ENCODE measurements around the gene MVK. TPM values are rescaled to one million over a fixed set of nuclear protein-coding genes. Genes with fewer than 3 reads are reported as not detected.

Gene MVK
- total and polyA plus RNA-seq, 8 donors: 1.2 to 22.8 (median 13.8) TPM

DNA sequence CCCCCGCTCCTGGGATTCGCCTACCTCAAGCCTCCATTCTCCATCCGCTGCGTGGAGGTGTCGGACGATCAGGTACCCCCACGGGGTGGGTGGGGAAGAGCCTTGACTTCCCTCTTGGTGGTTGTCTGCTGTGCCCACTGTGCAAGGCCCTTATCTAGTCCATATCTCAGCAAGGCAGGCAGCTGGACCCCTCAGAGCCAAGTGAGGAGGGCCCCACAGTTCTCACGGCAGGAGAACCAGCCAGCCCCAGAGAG lies 40.2 kb upstream of the MVK start:
- Histone ChIP-seq H3K27me3 (no peaks in the 10 kb centered on the region), H3K9me3 (no peaks in the 10 kb centered on the region), H3K4me1 (no peaks in the 10 kb centered on the region), H3K4me3 (no peak overlapping the region), H3K27ac (no peak overlapping the region), H3K36me3 (peaks cover 30 to 97% (median 89%) of the 10 kb centered on the region in 4 donors)
- no peak for TF ChIP-seq POLR2A (IDR thresholded peaks at IDR 0.05)
- TF ChIP-seq, protein P1, sequence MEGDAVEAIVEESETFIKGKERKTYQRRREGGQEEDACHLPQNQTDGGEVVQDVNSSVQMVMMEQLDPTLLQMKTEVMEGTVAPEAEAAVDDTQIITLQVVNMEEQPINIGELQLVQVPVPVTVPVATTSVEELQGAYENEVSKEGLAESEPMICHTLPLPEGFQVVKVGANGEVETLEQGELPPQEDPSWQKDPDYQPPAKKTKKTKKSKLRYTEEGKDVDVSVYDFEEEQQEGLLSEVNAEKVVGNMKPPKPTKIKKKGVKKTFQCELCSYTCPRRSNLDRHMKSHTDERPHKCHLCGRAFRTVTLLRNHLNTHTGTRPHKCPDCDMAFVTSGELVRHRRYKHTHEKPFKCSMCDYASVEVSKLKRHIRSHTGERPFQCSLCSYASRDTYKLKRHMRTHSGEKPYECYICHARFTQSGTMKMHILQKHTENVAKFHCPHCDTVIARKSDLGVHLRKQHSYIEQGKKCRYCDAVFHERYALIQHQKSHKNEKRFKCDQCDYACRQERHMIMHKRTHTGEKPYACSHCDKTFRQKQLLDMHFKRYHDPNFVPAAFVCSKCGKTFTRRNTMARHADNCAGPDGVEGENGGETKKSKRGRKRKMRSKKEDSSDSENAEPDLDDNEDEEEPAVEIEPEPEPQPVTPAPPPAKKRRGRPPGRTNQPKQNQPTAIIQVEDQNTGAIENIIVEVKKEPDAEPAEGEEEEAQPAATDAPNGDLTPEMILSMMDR (IDR thresholded peaks at IDR 0.05): no peak
- no peak for TF ChIP-seq POLR2AphosphoS5 (IDR thresholded peaks at IDR 0.05)
- TF ChIP-seq EP300 (IDR thresholded peaks at IDR 0.05): no peak
- intact Hi-C loops (cut with DNase I; ENCODE audit: low total_unique reads): no loop called here
- 50 to 100% (median 95%) methylated on average over 1 to 8 of the region's 8 CpGs for WGBS, 5 donors
- DNase-seq: no peak

DNA sequence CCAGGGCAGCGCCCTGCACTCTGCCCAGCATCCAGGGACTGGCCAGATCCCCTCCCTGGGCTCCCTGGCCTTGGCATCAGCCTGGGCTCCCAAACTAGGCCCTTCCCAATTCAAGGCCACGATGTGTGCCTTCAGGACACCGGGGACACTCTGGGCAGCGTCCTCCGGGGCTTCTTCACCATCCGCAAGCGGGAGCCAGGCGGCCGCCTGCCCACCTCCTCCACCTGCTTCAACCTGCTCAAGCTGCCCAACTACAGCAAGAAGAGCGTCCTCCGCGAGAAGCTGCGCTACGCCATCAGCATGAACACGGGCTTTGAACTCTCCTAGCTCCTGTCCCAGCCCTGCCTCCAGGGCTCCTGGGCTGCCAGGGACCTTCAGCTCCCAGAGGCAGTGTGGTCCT lies 39.1 kb upstream of the MVK start:
- no peak for DNase-seq
- Histone ChIP-seq H3K4me1 (no peaks in the 10 kb centered on the region), H3K9me3 (no peaks in the 10 kb centered on the region), H3K36me3 (peaks cover 30 to 96% (median 78%) of the 10 kb centered on the region in 4 donors), H3K27ac (no peak overlapping the region), H3K4me3 (no peak overlapping the region), H3K27me3 (no peaks in the 10 kb centered on the region)
- WGBS, 5 donors: 89 to 96% (median 95%) methylated on average over 7 to 15 of the region's 15 CpGs
- TF ChIP-seq POLR2AphosphoS5 (IDR thresholded peaks at IDR 0.05): no peak
- TF ChIP-seq EP300 (IDR thresholded peaks at IDR 0.05): no peak
- no peak for TF ChIP-seq POLR2A (IDR thresholded peaks at IDR 0.05)
- TF ChIP-seq, protein P1 (IDR thresholded peaks at IDR 0.05): no peak
- intact Hi-C loops (cut with DNase I; ENCODE audit: low total_unique reads): no loop called here

DNA sequence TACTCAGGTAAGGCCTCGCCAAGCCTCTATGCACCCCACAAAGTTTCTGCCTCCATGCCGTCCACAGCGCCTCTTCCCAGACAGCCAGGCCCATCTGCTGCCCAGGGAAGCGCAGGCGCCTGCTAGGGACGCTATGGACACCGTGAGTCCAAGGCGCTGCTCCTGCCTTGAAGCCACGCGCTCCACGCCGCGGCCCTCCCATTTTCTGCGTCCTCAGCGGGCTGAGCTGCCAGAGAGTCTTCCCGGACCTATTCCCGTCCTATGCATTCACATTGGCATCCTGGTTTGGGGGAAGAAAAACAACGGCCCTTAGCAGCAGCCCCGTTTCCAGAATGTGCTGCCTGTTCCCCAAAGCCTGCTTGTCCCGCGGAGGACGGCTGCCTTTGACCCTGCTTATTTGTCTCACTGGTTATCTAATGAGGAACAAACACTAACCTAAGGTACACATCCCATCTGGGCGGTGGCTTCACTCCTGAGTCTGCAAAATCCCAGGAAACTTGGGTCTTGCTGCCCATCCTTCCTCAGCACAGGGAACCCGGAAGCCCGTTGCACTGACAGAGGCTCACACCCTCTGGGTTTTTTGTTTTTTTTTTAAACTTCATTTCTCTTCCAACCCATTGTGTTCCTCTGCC lies 38.2 kb upstream of the MVK start:
- no peak for DNase-seq
- Histone ChIP-seq H3K9me3 (no peaks in the 10 kb centered on the region), H3K4me1 (no peaks in the 10 kb centered on the region), H3K4me3 (no peak overlapping the region), H3K27me3 (no peaks in the 10 kb centered on the region), H3K36me3 (peaks cover 26 to 96% (median 70%) of the 10 kb centered on the region in 4 donors), H3K27ac (no peak overlapping the region)
- intact Hi-C loops (cut with DNase I; ENCODE audit: low total_unique reads): no loop called here
- TF ChIP-seq, protein P1 (IDR thresholded peaks at IDR 0.05): no peak
- TF ChIP-seq POLR2A (IDR thresholded peaks at IDR 0.05) (no peak), POLR2AphosphoS5 (IDR thresholded peaks at IDR 0.05) (no peak), EP300 (IDR thresholded peaks at IDR 0.05) (no peak)
- WGBS, 5 donors: 78 to 86% (median 80%) methylated on average over 22 to 25 of the region's 25 CpGs

DNA sequence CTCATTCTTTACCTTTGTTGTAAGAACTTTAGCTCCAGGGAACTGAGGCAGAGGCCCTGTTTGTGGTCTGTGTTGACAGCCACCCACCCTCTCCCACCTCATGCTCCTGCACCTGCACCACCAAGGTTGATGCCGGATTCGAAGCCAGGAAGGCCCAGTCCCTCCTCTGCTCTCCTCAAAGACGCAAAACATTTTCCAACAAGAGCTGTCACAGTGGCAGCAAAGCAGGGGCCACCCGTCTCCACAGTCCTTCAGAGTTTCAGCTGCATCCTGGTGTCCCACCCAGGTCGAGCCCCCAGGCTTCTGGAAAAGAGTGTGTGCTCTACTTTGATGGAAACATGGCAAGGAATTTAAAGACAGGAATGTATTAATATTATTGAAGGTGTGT lies 37.7 kb upstream of the MVK start:
- no peaks in the 10 kb centered on the region for H3K9me3 ChIP-seq
- H3K27me3 ChIP-seq: no peaks in the 10 kb centered on the region
- WGBS, 5 donors: 88 to 92% (median 88%) methylated on average over 5 of the region's 5 CpGs
- peaks cover 21 to 96% (median 64%) of the 10 kb centered on the region in 4 donors for H3K36me3 ChIP-seq
- DNase-seq: no peak
- no peaks in the 10 kb centered on the region for H3K4me1 ChIP-seq
- no peak overlapping the region for H3K4me3 ChIP-seq
- no peak for TF ChIP-seq POLR2A (IDR thresholded peaks at IDR 0.05)
- TF ChIP-seq, protein P1 (IDR thresholded peaks at IDR 0.05): no peak
- no peak for TF ChIP-seq POLR2AphosphoS5 (IDR thresholded peaks at IDR 0.05)
- no peak for TF ChIP-seq EP300 (IDR thresholded peaks at IDR 0.05)
- intact Hi-C loops (cut with DNase I; ENCODE audit: low total_unique reads): no loop called here
- no peak overlapping the region for H3K27ac ChIP-seq

Measured in stomach (tissue), 9 donors.